Middle frontal gyrus (tissue), 1 donor: ENCODE results near the gene TREX2.
"Not testable (repeated sequence)": the region's sequence is repeated elsewhere in the genome, so short reads cannot be mapped to it uniquely, and the experiment has no call there.

Source experiments
- DNase-seq: peaks from one replicate; pipeline ENCODE4 v3.0.0-alpha.2; 2015; ENCODE audit warnings: low spot score; ENCODE audit errors: extremely low spot score

The TREX2 gene

DNA sequence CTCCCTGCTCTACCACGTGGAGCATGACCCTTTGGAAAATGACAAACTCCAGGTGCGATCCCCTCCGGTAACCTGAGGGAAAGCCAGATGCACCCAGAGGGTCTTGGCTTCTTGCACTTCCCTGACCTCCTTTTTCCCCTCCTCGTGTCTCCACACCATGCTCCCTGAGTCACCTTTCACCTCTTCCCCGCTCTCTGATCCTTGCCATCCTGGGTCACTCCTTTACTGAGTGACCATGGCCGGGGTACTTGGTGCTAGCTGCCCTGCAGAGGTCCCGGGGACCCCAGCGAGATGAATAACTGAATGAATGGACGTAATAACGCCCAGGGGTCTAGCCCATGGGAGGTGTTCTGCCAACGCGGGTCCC lies 35.0 kb downstream of the TREX2 start:
- DNase-seq = no peak

DNA sequence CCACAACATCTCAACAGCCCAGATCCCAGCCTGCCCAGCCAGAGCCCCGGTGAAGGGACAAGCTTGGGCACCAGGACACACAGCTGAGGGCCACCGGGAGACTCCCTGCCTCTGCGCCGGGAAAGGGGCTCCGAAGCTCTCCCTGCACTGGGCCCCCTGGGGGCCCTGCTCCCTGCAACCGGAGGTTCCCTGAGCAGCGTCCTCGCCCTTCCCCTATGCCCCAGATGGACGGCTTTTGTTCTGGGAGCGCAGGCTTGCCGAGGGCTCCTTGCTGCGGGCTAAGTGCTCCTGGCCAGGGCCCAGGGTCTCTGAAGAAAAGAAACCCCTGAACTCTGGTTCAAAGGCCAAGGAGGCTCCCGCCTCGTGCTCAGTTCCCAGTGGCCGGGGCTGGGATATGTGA lies 35.5 kb downstream of the TREX2 start:
- no peak for DNase-seq

DNA sequence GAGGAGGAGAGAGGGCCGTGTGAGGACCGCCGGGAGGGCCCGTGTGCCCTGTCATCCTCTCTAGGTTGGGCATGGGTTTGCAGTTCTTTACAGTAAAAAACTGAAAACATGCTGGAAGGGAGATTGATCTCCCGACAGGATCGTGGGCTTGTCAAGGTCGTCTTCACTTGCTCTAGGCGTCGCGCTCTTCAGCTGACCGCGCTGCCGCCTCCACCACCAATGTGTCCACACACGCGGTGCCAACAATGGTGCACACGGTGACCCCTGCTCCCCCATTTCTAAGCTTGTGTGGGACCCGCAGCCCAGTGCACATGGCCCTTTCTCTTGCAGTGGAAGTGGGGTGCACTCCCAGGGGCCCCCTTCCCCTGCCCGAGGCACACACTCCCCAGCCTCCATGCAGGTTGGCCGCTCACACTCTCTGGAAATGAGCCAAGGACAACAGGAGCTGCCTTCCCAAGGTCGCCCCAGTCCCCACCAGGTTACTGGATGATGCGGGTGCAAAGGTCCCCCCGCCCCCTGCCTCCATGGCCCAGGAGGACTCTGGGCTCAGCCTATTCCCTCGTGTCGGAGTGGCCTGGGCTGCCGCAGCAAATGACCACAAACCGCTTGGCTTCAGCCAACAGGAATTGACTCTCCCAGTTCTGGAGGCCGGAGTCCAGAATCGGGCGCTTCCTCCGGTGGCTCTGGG lies 36.3 kb downstream of the TREX2 start:
- DNase-seq = no peak

DNA sequence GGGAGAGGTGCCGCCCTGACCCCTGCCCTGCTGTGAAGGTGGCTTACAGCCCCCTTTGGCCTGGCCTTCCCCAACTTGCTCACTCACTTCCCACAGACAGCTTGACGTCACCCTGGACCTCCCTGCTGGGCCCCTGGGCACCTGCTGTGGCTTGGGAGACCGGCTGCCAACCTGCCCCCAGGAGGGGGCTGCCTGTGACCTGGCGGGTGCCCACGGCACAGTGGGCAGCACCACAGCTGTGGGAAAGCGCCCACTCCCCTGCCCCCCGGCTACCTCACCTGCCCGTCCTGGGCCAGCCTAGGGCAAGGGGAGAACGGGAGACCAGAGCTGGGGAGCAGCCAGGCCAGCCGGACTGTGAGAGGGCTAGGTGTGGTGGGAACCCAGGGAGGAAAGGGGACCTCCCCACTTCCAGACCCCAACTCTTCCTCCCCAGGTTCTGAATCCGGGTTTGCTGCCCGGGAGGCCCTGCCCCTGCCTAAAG lies 36.9 kb downstream of the TREX2 start:
- DNase-seq = no peak

DNA sequence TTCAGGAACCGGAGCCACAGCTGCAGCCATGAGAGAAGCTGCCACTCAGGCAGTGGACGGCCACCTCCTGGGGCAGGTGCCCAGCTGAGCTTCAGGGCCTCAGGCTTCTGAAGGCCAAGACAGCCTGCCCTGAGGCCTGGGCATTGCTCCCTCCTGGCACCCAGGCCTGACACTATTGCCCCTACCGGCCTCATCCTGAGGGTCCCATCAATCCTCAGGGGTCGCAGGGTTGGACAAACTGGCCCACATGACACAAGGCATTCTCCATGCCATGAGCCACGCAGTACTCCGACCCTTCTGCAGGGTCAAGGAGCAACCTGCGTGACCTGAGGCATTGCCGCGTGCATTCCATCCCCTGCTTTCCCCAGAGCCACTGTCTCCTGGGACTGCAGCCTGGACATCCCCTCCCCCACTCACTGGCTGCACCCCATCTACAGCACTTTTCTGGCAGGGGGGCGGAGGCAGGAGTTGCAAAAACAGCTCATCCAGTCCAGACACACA lies 37.6 kb downstream of the TREX2 start:
- no peak for DNase-seq

DNA sequence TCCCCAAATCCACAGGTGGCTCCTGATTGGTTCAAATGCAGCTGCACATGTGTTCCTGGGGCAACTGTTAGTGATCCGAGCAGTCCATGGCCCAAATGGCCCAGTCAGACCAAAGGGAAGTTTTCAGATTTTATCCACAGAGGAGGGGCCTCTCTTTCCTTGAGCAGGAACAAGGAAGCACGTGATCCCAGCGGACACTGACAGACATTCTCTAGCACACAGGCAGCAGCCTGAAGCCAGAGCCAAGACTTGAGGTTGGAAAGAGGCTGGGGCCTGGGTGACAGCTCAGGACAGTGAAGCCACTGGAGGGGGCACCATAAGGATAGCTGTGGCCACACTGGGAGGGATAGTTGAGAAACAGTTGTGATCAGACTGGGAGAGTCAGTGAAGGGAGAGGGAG lies 38.1 kb downstream of the TREX2 start:
- DNase-seq = no peak

DNA sequence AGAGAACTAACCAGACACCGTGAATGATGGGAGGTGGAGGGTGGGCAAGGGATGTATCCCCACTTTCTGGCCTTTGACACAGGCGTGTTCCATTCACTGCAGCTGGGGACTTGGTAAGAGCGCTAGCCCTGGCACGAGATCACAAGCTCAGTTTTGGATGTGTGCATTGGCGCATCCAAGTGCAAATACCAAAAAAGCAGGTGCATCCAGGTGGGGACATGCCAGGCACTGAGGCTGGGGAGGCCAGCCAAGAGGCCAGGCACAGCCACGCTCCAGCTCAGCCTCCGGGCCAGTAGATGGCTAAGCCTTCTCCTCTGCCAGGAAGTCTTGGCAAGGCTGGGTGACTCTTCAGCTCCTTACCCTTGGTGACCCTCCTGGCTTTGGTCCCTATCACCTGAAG lies 39.0 kb downstream of the TREX2 start:
- DNase-seq = no peak

DNA sequence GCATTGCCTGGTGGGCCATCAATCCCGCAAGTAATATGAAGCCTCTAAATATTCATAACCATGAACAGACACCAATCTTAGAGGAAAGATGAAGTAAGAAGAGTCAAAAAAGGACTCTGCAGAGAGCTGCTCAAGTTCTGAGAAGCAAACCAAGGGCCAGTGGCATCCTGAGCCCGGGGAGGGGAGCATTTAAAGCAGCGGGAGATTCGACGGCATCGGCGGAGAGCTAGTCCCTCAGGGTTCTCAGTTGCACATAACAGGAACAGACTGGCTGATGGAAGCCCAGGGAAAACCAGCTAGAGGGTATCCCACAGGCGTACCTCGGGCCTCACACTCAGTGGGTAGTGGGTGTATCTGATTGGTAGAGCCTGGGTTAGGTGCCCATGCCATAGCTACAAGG lies 39.8 kb downstream of the TREX2 start:
- no peak for DNase-seq

DNA sequence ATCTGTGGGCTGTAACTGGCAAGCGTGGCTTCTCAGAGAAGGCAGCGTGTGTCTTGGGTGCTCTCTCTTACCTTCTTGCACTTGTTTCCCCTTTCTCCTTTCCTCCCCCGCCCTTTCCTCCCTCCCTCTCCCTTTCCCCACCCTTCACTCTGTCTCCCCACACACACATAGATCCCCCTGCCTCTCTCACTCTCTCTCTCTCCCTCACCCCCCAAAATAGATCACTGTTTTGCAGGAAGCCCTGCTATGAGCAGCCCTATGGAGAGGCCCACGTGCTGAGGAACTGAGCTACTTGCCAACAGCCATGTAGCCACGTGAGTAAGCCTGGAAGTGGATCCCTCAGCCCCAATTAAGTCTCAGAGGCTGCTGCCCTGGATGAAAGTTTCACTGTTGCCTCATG lies 40.4 kb downstream of the TREX2 start:
- DNase-seq = no peak

DNA sequence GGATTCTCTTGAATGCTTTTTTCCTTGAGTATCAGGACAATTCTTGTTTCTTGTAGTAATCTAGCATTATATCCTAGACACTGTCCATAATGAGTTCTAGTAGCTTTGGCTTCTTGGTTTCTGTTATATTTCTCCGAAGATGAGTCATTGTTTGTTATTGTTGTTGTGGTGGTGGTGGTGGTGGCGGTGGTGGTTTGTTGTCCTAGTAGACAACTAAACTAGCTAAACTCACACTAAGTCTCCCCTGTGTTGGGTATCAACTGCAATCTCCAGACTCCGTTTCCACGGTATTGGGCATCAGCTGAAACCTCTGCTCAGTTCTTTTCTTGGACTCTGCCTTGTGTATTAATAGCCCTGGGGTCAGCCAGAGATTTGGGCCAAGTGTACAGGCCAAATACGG lies 41.5 kb downstream of the TREX2 start:
- DNase-seq = not testable (repeated sequence)

GRCh38 chrX:153401133-153401764 lies 44.6 kb downstream of the TREX2 start, which contains the start of gene PNMA6E:
Gene PNMA6E (minus strand): TSS chrX:153401350. CDS start chrX:153398849, 2,501 bp downstream.
- no peak for DNase-seq

- no peak for DNase-seq
Observed at GRCh38 chrX:153400146-153401132, 45.4 kb downstream of the TREX2 start.

GRCh38 chrX:153398275-153398960 lies 47.4 kb downstream of the TREX2 start:
- DNase-seq = no peak

GRCh38 chrX:153397256-153397960 lies 48.4 kb downstream of the TREX2 start:
- no peak for DNase-seq

GRCh38 chrX:153396320-153397195 lies 49.3 kb downstream of the TREX2 start:
- no peak for DNase-seq

DNA sequence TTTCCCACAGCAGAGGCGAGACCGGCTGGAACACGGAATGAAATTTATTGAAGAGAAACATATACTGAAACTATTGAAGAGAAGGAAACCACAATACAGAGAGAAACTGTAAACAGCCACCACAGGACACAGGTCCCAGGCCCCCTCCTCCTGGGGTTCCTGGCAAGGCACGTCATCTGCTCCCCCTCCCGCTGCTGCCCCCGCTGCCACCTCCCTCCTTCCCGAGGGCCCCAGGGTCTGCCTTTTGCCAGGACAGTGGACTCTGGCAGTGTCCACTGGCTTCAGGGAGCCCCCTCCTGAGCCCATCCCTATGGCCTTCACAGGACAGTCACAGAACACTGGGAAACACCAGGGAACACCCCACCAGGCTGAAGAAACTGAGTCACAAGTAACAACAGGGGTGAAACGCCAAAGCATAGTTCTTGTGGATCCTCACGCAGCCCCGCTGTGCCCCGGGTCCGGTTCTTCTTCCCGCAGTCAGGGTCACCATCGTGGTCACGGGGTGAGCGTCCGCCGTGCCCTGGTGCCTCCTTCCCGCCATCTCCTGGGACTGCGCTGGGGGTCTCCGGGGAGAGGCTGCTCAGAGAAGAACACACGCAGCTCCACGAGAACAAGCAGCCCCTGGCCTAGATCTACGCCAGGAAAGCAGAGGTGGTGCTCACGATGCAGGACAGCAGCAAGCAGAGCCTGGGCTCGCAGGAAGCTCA lies 50.1 kb downstream of the TREX2 start:
- DNase-seq = no peak

DNA sequence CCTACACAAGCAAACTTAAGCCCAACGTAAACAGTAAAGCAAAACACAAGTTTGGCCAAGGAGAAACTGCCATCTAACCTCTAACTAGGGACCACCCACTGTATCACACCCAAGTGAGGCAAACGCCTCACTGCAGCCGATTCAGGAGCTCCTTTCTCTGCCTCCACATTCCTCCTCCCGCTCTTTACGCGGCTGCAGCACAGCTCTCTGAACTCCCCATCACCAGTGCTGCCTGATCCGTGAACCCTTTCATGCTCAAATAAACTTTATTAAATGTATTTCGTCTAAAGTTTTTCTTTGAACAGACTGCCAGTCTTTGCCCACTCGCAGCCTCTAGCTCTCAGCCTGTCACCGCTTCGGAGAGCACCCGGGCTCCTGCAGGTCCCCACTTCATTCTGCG lies 51.2 kb downstream of the TREX2 start:
- DNase-seq = no peak
